ENCODE measurements around the gene SAMD13.

The SAMD13 gene

GRCh38 chr1:84269306-84269705, 32.2 kb upstream of the SAMD13 start:
- TF ChIP-seq CTCF (IDR thresholded peaks at IDR 0.05): no peak
- H3K79me2 ChIP-seq: no peaks in the 10 kb centered on the region
- H3K9me3 ChIP-seq (ENCODE audit: control insufficient read depth, low read length): no peaks in the 10 kb centered on the region
- no peaks in the 10 kb centered on the region for H3K36me3 ChIP-seq (ENCODE audit: control insufficient read depth, insufficient read depth, low read length)
- no peak overlapping the region for H3K27ac ChIP-seq
- no peak overlapping the region for H3K4me2 ChIP-seq (ENCODE audit: low read length)
- H3K4me3 ChIP-seq (ENCODE audit: low read depth, low read length): no peak overlapping the region
- no peaks in the 10 kb centered on the region for H3K4me1 ChIP-seq
- H3K27me3 ChIP-seq (ENCODE audit: control insufficient read depth, insufficient read depth, low read length): no peaks in the 10 kb centered on the region
- H3K9ac ChIP-seq: no peak overlapping the region
- no peak overlapping the region for H2AFZ ChIP-seq

GRCh38 chr1:84271441-84272151, 29.9 kb upstream of the SAMD13 start:
- H3K9me3 ChIP-seq (ENCODE audit: control insufficient read depth, low read length): no peaks in the 10 kb centered on the region
- H3K27me3 ChIP-seq (ENCODE audit: control insufficient read depth, insufficient read depth, low read length): no peaks in the 10 kb centered on the region
- H3K4me2 ChIP-seq (ENCODE audit: low read length): no peak overlapping the region
- no peak overlapping the region for H3K4me3 ChIP-seq (ENCODE audit: low read depth, low read length)
- H3K79me2 ChIP-seq: no peaks in the 10 kb centered on the region
- no peaks in the 10 kb centered on the region for H3K36me3 ChIP-seq (ENCODE audit: control insufficient read depth, insufficient read depth, low read length)
- no peak overlapping the region for H3K27ac ChIP-seq
- no peak for TF ChIP-seq CTCF (IDR thresholded peaks at IDR 0.05)
- peak overlapping the region; percentile 38 for H2AFZ ChIP-seq
- no peaks in the 10 kb centered on the region for H3K4me1 ChIP-seq
- H3K9ac ChIP-seq: no peak overlapping the region

- H3K4me3 ChIP-seq (ENCODE audit: low read depth, low read length): no peak overlapping the region
- no peaks in the 10 kb centered on the region for H3K36me3 ChIP-seq (ENCODE audit: control insufficient read depth, insufficient read depth, low read length)
- no peaks in the 10 kb centered on the region for H3K27me3 ChIP-seq (ENCODE audit: control insufficient read depth, insufficient read depth, low read length)
- no peaks in the 10 kb centered on the region for H3K4me1 ChIP-seq
- no peaks in the 10 kb centered on the region for H3K79me2 ChIP-seq
- H3K27ac ChIP-seq: no peak overlapping the region
- H3K4me2 ChIP-seq (ENCODE audit: low read length): no peak overlapping the region
- H3K9me3 ChIP-seq (ENCODE audit: control insufficient read depth, low read length): no peaks in the 10 kb centered on the region
- no peak overlapping the region for H3K9ac ChIP-seq
- H2AFZ ChIP-seq: no peak overlapping the region
- TF ChIP-seq CTCF (IDR thresholded peaks at IDR 0.05): no peak
These were observed 29.1 kb upstream of the SAMD13 start for GRCh38 chr1:84272401-84272800.

GRCh38 chr1:84277343-84278059, 24.0 kb upstream of the SAMD13 start:
- Histone ChIP-seq H2AFZ (no peak overlapping the region), H3K9ac (no peak overlapping the region), H3K4me1 (no peaks in the 10 kb centered on the region), H3K27me3 (ENCODE audit: control insufficient read depth, insufficient read depth, low read length) (no peaks in the 10 kb centered on the region), H3K79me2 (no peaks in the 10 kb centered on the region), H3K27ac (no peak overlapping the region), H3K4me3 (ENCODE audit: low read depth, low read length) (no peak overlapping the region), H3K4me2 (ENCODE audit: low read length) (no peak overlapping the region), H3K9me3 (ENCODE audit: control insufficient read depth, low read length) (no peaks in the 10 kb centered on the region), H3K36me3 (ENCODE audit: control insufficient read depth, insufficient read depth, low read length) (no peaks in the 10 kb centered on the region)
- TF ChIP-seq CTCF (IDR thresholded peaks at IDR 0.05): no peak

Measured in parathyroid adenoma (tissue), 2 donors.